Glutamatergic neuron (in vitro differentiated cells): ENCODE measurements around the gene NT5DC3. TPM values are rescaled to one million over a fixed set of nuclear protein-coding genes. Genes with fewer than 3 reads are reported as not detected.

Experiments used
- DNase-seq: peaks from one replicate; pipeline ENCODE4 v3.0.0; 2022
- H3K27ac Mint-ChIP-seq: one replicate; pipeline ENCODE4 v1.8.0; 2020; ENCODE audit warnings: mild to moderate bottlenecking, mixed read lengths, inconsistent platforms; ENCODE audit not compliant: unreplicated experiment
- H3K27me3 Mint-ChIP-seq: one replicate; pipeline ENCODE4 v1.8.0; 2020; ENCODE audit warnings: mild to moderate bottlenecking, moderate library complexity, mixed read lengths, inconsistent platforms; ENCODE audit not compliant: unreplicated experiment
- H3K36me3 Mint-ChIP-seq: one replicate; pipeline ENCODE4 v1.8.0; 2020; ENCODE audit warnings: mild to moderate bottlenecking, mixed read lengths, inconsistent platforms; ENCODE audit not compliant: unreplicated experiment
- H3K4me1 Mint-ChIP-seq: one replicate; pipeline ENCODE4 v1.8.0; 2020; ENCODE audit warnings: mild to moderate bottlenecking, low read depth, mixed read lengths, inconsistent platforms; ENCODE audit not compliant: unreplicated experiment
- H3K4me3 Mint-ChIP-seq: one replicate; pipeline ENCODE4 v1.8.0; 2020; ENCODE audit warnings: mild to moderate bottlenecking, mixed read lengths, inconsistent platforms; ENCODE audit not compliant: unreplicated experiment
- H3K9me3 Mint-ChIP-seq: one replicate; pipeline ENCODE4 v1.8.0; 2020; ENCODE audit warnings: mild to moderate bottlenecking, moderate library complexity, mixed read lengths, inconsistent platforms; ENCODE audit not compliant: unreplicated experiment
- CTCF ChIP-seq: fragments of 200-600 bp; sonication (generic); IDR thresholded peaks from one replicate; pipeline ENCODE4 v1.5.0; 2021; ENCODE audit not compliant: partially characterized antibody, unreplicated experiment
- total RNA-seq: library from RNA; stranded (reverse); fragmentation: NEBNext Ultra II Directional; extraction: Animal tissue kit (Norgen Biotek cat#: 25700); gene quantifications from one replicate; pipeline ENCODE4 v1.2.1, GENCODE V29; 2021; ENCODE audit not compliant: unreplicated experiment

NT5DC3 gene
- total RNA-seq, 1 donor from 2014 or later = 2.1 TPM

DNA sequence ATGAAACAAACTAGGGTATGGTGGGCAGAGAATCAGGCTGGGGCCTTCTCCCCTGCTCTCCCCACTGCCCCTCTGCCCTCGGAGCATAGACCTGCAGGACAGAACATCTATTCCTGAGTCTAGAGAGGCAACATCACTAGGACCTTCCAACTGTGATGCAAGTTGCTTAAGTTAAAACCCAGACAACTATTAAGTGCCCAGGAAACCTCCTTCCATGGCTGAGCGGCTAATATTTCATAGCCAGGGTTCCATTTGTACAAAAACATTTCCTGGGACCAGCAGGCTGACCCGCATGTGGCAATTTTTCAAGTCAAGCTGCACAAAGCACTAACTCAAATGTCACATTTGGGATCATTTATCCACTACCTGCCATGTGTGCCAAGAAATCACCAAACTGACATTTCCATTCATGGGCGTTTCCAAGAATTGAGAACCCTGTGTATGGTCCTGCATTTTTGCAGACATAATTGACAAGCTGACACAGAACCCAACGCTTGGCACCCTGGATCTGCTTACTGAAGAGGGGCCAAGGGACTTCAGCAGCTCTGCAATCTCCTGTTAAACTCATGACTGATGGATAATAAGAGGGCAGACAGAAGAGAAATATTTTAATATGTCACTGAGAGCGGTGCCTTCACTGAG lies 32.7 kb downstream of the NT5DC3 start:
- no peak for TF ChIP-seq CTCF
- DNase-seq = no peak
- Mint-ChIP-seq H3K9me3 (peaks cover 2% of the 10 kb centered on the region), H3K36me3 (peaks cover 4% of the 10 kb centered on the region), H3K4me1 (no peaks in the 10 kb centered on the region), H3K27me3 (no peaks in the 10 kb centered on the region), H3K27ac (no peak overlapping the region), H3K4me3 (no peak overlapping the region)

GRCh38 chr12:103807561-103808238 lies 33.3 kb downstream of the NT5DC3 start:
- no peak for DNase-seq
- TF ChIP-seq CTCF = no peak
- H3K27ac Mint-ChIP-seq = no peak overlapping the region
- no peaks in the 10 kb centered on the region for H3K27me3 Mint-ChIP-seq
- peaks cover 4% of the 10 kb centered on the region for H3K36me3 Mint-ChIP-seq
- H3K4me3 Mint-ChIP-seq = no peak overlapping the region
- peaks cover 2% of the 10 kb centered on the region for H3K9me3 Mint-ChIP-seq
- H3K4me1 Mint-ChIP-seq = no peaks in the 10 kb centered on the region

DNA sequence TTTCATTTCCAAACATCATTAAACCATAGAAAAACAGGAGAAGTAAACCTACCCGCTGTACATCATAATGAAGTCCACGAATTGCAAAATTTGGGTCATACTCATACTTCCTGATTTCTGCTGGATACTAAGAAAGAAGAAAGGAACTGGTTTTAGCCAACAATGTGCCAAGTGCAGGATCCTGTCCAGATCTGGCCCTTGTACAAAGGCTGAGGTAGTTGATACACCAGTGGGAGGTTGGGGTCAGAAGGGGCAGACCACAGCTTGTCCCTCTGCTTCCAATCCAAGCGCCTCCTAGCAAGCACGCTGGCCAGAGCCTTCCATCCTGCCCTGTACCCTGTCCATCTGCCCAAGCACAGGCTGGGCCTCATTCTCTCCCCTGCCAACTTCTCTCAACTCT lies 34.2 kb downstream of the NT5DC3 start:
- DNase-seq = no peak
- Mint-ChIP-seq H3K27me3 (no peaks in the 10 kb centered on the region), H3K27ac (no peak overlapping the region), H3K9me3 (peaks cover 2% of the 10 kb centered on the region), H3K4me3 (no peak overlapping the region), H3K36me3 (peaks cover 4% of the 10 kb centered on the region), H3K4me1 (no peaks in the 10 kb centered on the region)
- TF ChIP-seq CTCF = no peak

- Mint-ChIP-seq H3K27ac (no peak overlapping the region), H3K4me1 (no peaks in the 10 kb centered on the region), H3K27me3 (no peaks in the 10 kb centered on the region), H3K4me3 (no peak overlapping the region), H3K9me3 (peaks cover 2% of the 10 kb centered on the region), H3K36me3 (peaks cover 4% of the 10 kb centered on the region)
- no peak for TF ChIP-seq CTCF
- DNase-seq = no peak
Measured at GRCh38 chr12:103805655-103806360, 35.2 kb downstream of the NT5DC3 start.

DNA sequence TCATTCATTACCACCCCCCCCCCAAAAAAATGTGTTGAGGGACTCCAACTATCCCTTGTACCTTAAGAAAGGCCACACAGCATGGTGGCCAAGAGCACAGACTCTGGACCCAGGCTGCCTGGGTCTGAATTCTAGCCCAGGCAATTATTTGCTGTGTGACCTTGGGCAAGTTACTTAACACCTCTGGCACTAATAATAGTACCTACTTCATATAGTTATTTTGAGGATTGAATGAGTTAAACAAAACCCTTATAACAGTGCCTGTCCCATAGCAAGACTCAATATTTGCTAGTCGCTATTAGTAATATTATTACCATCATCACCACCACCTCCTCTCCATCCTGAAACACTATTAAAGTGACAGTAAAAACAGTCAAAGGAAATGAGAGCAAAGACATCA lies 37.2 kb downstream of the NT5DC3 start:
- H3K4me3 Mint-ChIP-seq = no peak overlapping the region
- TF ChIP-seq CTCF = no peak
- no peak overlapping the region for H3K27ac Mint-ChIP-seq
- DNase-seq = no peak
- no peaks in the 10 kb centered on the region for H3K27me3 Mint-ChIP-seq
- H3K9me3 Mint-ChIP-seq = no peaks in the 10 kb centered on the region
- H3K36me3 Mint-ChIP-seq = no peaks in the 10 kb centered on the region
- H3K4me1 Mint-ChIP-seq = no peaks in the 10 kb centered on the region
